ENCODE measurements around the gene INPP4B.
"Not testable (repeated sequence)": the region's sequence is repeated elsewhere in the genome, so short reads cannot be mapped to it uniquely, and the experiment has no call there.

INPP4B gene

DNA sequence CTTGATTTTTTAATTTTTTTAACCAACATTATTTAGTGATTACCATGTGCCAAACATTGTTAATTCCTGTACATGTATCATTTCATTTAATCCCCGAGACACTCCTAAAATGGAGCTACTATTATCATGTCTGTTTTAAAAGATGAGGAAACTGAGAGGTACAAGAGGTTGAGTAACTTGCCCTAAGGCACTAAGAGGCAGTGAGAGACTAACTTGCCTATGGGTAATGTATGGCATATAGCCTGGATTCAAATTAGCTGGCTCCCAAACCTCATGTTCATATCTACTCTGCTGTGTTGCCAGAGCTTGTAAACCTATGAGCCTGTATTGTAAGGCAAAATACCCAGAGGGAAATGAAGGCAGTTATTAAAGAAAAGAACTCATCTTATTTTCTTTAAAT lies 766.1 kb downstream of the INPP4B start:
- no peak for DNase-seq (ENCODE audit: low spot score)

DNA sequence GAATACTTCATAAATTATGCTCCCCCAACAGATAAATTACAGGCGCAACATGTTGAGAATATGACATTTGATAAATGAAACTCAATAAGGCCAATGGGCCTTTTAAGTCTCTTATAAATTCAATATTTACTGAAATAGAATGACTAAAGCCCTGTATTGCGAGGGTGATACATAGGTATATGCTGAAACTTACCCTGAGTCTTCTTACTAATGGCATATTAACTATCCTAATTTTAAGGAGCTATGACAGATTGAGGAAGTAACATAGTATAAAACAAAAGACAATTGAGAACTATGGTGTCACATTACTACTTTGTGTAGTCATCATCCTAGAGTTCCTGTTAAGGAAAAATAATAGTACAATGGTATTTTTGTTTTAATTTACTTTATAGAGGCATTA lies 769.1 kb downstream of the INPP4B start:
- no peak for DNase-seq (ENCODE audit: low spot score)

DNA sequence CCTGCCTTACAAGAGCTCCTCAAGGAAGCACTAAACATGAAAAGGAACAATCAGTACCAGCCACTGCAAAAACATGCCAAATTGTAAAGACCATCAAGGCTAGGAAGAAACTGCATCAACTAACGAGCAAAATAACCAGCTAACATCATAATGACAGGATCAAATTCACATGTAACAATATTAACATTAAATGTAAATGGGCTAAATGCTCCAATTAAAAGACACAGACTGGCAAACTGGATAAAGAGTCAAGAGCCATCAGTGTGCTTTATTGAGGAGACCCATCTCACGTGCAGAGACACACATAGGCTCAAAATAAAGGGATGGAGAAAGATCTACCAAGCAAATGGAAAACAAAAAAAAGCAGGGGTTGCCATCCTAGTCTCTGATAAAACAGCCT lies 777.8 kb downstream of the INPP4B start:
- not testable (repeated sequence) for DNase-seq (ENCODE audit: low spot score)

DNA sequence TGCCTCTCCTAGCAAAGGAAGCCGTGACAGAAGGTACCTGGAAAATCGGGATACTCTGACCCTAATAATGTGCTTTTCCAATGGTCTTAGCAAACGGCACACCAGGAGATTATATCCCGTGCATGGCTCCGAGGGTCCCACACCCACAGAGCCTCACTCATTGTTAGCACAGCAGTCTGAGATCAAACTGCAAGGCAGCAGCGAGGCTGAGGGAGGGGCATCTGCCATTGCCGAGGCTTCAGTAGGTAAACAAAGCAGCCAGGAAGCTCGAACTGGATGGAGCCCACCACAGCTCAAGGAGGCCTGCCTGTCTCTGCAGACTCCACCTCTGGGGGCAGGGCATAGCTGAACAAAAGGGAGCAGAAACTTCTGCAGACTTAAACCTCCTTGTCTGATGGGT lies 779.5 kb downstream of the INPP4B start:
- DNase-seq (ENCODE audit: low spot score): not testable (repeated sequence)

DNA sequence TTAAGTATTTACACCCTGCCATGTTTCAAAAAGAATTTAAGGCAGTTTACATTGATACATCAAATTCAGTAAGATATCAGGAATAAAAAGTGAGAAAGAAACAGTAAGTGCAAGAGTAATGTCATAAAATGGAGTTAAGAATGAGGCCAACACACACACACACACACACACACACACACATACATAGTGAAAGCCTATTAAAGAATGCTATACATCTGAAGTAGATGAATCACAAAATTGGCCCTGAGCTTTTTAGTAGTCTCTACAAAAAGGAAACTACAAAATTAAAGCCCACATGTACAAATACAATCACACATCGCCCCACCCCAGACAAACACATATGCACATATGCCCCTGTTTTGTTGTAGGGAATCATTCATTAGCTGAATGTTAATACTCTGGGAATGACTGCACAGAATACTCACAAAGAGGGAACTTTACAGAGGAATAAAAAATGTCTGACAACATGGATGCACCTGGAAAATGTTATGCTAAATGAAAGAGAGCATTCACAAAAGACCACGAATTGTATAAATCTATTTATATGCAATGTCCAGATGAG lies 780.9 kb downstream of the INPP4B start:
- no peak for DNase-seq (ENCODE audit: low spot score)

DNA sequence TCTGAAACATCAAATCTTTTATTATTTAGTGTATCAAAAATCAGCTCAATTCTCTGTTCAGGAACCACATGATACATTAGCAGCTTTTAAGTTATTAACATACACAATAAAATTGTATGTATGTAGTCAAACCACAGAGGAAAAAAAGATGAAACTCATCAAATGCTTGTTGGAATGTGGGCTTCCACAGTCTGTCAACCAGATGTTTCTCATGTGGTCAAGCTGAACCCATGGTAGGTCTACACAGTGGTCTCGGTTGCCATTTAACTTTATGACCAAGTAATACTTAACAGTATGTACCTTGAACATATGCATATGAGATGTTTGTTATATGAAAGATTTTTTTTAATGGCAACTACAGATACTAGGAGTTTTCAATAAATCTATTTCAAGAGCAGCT lies 781.9 kb downstream of the INPP4B start:
- DNase-seq (ENCODE audit: low spot score): no peak

DNA sequence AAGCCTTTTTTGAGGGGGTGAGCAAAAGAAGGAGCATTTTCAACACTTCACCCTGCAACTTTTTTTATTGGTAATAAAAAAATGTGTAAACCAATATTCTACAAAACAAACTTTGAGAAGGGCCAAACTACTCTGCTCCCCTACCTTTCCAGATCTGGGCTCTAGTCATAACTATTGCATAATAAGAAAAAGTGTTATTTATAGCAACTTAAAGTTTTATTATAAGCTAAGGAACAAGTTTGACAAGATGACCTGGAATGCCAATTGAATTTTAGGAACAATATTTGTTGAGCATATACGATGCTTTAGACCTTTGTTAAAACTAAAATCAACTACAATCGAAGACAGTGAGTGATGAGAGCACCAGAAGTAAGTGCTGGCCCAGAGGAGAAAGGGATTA lies 800.1 kb downstream of the INPP4B start:
- DNase-seq (ENCODE audit: low spot score): no peak

DNA sequence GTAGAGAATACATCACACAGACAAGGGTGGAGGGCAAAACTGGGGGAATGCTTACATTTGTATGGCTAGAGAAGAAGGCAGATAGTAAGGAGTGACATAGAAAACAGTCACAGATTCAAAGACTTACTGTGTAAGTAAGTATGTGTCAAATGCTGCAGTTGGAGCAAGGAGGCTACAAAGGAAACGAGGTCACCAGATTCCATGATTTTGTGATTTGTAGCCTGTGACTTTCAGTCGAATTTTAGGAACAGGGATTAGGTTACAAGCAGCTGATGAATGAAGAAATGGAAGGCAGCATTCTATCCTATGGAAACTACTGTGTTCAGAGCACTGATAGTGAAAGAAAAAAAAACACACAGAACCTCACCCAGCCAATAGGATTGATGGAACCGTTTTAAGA lies 801.8 kb downstream of the INPP4B start:
- DNase-seq (ENCODE audit: low spot score): no peak

DNA sequence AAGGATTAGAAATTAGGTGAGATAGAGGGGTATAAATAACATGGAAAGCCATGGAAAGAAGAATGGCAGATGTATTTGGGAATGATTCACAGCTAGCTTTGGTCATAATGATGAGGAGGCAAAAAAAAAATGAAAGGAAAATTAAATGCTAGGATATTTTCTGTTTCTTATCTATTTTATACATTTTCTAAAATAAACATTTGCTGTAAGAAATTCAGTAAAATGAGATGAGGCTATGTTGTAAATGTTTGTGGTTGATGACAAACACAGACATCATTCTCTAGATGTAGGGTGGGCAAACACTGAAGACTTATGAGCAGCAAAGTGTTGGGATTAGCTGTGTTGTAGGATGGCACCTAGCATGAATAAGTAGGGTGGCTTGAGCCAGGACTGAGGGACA lies 802.6 kb downstream of the INPP4B start:
- no peak for DNase-seq (ENCODE audit: low spot score)

DNA sequence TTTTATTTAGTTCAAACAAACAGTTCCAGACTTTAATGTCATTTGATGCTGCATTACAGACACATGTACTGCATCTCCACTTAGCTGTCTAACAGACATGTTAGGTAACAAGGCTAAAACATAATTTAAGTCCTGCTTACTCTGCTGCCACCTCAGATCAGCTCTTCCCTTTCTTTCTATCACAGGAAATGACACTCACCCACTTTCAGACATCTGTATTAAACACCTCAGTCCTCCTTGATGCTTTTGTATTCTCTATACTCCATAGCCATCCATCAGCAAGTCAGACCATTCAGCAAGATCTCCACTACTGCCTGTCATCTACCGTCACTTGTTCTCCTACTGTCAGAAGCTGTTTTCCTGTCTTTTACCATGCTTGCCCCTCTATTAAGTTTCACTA lies 804.3 kb downstream of the INPP4B start:
- DNase-seq (ENCODE audit: low spot score): no peak

DNA sequence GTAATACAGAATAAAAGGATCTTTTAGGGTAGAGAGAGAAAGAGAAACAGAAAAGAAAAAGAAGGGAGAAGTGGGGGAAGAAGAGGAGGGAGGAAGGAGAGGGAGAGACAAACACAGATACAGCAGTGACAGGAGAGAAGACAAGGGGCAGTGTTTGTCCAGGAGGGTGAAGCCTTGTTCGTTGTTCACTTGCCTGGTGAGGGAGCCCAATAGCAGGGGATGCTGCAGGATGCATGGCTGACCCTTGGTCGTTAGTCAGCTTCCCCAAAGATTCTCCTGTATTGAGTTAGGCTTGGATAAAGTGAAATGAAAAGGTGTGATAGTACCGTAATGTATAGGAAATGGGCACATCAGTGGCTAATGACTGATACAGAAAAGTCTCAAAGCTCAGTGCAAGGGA lies 806.1 kb downstream of the INPP4B start:
- no peak for DNase-seq (ENCODE audit: low spot score)

DNA sequence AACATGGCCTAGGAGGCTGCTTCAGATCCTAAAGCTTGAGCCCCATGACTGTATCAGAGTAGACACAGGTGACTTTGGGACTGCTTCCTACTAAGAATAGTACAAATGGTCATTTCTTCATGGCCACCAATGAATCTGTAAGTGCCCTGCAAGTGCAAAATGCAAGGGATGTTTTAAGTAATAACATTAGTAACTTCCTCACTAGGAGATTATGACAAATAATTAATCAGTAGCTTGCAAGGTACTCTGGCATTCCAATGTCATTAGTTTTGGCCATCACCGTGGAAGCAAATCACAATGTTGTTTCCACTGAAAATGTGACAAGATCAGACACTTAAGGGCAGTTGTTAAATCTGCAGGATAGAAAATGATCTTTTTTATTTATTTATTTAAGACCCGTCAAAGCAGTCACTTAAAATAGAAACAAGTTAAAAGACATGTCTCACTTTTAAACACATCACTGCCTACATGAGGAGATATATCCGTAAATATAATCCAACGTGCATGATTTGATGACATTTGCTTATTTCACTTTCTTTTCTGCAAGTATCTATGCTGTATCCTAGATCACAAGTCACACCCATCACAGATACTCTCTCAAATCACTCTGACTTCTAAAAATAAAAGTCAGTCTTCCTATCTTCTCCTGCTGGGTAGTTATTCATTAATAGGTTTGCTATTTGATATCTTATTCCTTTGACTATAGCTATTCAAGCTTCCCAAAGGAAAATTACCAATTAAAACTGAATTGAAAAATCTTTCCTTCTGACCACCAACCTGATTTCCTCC lies 809.1 kb downstream of the INPP4B start:
- DNase-seq (ENCODE audit: low spot score): no peak

DNA sequence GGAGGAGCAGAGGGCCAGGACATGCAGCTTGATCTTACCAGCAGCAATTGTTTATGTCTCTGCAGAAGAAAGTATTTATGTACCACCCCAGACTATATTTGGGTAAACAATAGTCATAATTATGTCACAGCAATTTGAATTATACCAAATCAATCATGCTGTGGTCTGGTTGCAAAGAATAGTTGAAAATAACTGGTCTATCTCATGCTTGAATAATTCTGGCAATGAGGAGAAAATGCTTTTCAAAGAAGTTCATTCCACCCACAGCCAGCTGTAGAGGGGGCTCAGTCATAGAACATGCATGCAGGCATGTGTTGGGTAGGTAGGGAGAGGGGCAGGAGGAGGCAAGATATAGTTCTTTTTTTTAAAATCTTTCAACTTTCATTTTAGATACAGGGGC lies 810.5 kb downstream of the INPP4B start:
- no peak for DNase-seq (ENCODE audit: low spot score)

DNA sequence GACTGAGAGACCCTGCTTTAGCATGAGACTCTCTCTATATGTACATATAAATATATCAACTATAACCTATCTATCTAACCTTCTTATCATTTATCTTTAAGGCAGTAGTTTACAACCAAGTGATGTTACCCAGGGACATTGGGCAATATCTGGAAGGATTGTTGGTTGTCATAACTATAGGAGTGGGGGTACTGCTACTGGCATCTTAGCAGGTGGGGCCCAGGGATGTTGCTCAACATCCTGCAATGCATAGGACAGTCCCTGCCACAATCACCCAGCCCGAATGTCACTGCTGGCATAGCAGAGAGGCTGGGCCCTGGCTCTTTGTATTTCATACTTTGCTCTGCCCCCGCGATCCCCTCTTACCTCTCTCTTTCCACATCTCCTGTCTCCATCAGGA lies 812.0 kb downstream of the INPP4B start:
- DNase-seq (ENCODE audit: low spot score): no peak

DNA sequence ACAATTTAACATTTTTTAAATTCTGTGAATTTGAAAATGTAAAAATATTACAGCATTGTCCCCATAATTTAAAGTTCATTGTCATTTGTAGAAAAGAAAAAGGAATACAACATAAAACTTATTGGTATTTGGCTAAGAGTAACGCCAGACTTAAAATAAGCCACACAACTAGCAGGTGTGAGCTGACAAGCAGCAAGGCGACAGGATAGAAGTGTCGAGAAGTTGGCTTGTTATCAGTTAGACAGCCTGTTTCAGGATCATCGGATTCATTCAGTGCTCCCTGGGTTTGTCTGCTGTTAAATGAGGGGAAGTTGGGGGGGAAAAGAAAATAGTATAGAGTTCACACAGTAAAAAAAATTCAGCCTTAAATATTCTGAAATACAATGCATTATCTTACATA lies 816.1 kb downstream of the INPP4B start:
- DNase-seq (ENCODE audit: low spot score): no peak

DNA sequence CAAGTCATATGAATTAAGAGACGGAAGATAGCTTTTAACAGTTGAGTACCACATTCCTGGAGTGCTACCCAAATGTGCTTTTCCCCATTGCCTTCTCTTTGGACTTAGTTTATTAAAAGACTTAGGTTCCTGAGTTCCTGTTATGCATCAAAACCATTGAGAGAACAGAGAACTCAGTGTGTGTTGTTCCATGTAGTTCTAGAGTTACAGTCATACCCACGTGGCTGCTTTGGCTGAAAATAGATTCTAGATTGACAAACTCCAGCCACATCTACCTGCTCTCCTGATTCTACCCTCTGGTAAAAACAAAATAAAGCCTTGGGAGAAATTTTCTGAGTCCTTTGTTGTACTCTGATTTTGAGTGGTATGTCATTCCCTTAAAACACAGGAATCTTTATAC lies 824.3 kb downstream of the INPP4B start:
- DNase-seq (ENCODE audit: low spot score): no peak

DNA sequence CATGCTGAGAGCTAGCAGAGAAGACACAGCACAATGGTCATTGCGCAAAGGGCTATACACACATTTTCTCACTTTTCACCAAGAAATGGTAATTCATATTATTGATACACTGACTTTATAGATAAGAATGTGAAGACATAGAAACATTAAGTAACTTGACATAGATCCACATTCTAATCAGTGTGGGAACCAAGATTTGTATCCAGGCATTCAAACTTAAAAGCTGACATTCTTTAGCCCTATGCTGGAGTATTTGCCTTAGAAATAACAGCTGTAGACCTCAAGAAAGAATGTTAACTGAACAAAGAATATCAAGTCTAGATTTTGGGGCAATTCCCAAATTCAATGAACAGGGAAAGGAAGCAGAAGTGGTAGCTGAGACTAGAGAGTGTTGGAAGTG lies 824.9 kb downstream of the INPP4B start:
- no peak for DNase-seq (ENCODE audit: low spot score)

DNA sequence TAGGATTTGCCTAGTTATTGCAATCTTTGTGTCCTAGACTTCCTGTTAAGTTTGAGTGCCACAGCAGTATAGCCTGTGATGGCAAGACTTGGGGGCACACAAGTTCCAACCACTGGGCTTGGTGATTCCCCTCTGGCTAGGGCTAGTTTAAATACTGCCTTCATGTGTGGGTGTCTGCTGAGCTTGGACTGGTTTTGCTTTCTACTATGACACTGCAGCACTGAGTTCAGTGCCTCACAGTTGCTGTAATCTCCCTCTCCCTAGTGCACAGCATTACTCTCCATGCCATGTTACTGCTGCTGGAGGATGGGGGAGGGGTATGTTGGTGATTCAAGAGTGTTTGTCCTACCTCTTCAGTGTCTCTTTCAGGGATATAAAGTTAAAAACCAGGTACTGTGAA lies 830.1 kb downstream of the INPP4B start:
- DNase-seq (ENCODE audit: low spot score): no peak

DNA sequence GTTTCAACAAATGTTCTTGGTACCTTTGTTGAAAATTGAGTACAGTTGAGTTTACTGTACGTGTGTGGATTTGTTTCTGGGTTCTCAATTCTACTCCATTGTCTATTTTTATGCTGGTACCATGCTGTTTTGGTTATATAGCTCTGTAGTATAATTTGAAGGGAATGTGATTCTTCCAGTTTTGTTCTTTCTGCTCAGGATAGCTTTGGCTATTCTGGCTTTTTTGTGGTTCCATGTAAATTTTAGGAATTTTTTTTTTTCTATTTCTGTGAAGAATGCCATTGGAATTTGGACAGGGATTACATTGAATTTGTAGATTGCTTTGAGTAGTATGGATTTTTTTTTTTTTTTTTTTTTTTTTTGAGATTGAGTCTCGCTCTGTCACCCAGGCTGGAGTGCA lies 836.4 kb downstream of the INPP4B start:
- no peak for DNase-seq (ENCODE audit: low spot score)

DNA sequence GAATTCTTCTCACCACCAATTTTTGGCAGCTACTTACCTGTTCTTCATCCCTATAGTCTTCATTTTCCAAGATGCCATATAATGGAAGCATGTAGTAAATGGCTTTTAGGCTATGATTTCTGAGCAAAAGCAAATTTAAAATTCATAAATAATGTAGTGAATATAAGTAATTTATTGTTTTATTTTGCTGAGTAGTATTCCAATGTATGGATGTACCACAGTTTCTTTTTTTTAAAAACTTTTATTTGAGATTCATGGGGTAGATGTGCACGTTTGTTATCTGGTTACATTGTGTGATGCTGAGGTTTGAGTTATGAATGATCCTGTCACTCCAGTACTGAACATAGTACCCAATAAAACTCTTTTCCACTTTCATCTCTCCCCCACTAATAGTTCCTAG lies 840.6 kb downstream of the INPP4B start:
- no peak for DNase-seq (ENCODE audit: low spot score)

DNA sequence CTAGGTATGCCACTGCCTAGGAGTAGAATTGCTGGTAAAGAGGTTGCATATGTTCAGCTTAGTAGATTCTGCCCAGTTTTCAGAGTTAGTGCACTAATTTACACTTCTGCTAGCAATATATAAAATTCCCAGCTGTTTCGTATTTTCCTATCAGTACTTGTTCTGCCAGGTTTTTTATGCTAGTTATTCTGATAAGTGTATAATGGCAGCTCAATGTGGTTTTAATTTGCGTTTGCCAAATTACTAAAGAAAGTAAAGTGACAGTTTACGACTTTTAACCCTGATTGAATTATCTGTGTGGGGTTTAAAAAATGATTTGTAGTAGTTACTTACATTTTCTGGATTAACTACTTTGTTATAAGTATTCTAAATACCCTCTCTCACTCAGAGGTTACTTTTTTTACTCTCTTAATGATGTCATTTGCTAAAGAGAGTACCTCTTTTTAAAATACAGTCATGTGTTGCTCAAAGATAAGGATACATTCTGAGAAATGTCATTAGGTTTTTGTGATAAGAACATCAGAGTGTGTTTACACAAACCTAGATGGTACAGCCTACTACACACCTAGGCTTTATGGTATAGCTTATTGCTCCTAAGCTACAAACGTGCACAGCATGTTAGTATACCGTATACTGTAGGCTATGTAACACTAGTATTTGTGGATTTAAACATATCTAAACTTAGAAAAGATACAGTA lies 846.5 kb downstream of the INPP4B start:
- no peak for DNase-seq (ENCODE audit: low spot score)

DNA sequence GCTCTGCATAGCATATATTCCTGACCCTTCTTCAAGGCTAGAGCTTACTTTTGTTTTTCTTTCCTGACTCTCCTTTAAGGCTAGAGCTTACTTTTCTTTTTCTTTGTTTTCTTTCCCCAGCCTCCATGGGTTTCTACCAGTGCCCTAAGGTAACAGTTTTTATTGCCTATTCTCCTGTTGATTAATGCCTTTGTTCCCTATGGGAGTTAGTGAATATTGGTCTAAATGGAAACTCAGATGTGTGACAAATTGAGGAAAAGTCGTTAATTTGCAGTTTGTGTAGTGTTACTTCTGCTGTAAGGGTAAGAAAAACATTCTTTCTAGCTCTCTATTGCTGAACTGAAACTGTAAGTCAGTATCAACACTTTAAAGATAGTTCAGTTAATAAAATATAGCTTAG lies 851.0 kb downstream of the INPP4B start:
- DNase-seq (ENCODE audit: low spot score): no peak

DNA sequence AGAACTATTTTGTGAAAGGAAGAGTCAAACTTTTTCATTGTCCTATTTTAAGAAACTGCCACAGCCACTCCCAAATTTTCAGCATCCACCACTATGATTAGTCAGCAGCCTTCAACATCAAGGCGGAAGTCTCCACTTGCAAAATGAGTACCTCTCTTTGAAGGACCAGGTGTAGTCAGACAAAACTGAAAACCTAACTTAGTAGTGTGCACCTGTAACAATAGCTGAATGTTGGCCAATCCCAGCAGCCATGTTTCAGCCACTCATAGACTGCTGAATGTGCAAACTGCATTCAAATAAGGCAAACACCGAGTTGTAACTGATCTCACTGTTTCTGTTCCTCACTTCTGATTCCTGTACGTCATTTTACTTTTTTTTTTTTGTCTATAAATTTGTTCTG lies 868.7 kb downstream of the INPP4B start:
- no peak for DNase-seq (ENCODE audit: low spot score)
